ENCODE measurements around the gene TAF6L. TPM values are rescaled to one million over a fixed set of nuclear protein-coding genes. Genes with fewer than 3 reads are reported as not detected.
A peak's percentile ranks its signal among the peaks of the same experiment; 100 is the strongest.
"Not testable (repeated sequence)": the region's sequence is repeated elsewhere in the genome, so short reads cannot be mapped to it uniquely, and the experiment has no call there.

Gene TAF6L
- total RNA-seq, 1 experiment from 2014 or later, result 15.0 TPM

DNA sequence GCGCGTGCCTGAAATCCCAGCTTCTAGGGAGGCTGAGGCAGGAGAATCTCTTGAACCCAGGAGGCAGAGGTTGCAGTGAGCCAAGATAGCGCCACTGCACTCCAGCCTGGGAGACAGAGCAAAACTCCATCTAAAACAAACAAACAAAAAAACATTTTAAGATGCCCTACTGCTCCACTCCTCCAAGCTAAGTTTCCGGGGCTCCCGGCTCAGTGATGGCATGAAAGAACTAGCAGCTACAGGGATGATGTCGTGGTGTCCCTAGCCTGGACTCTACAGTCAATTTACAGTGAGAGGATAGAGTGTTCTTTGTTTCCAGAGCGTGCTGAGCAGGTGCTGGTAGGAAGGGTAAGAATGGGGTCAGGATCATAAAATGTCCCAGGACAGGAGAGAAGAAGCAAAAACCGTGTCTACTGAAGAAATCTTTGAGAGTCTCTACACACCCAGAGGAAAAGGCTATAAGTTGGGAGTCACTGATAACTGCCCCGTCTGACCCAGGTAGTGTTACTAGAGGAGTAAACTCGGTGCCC, 16.0 kb upstream of the TAF6L start:
- no peak for DNase-seq (ENCODE audit: low spot score)

DNA sequence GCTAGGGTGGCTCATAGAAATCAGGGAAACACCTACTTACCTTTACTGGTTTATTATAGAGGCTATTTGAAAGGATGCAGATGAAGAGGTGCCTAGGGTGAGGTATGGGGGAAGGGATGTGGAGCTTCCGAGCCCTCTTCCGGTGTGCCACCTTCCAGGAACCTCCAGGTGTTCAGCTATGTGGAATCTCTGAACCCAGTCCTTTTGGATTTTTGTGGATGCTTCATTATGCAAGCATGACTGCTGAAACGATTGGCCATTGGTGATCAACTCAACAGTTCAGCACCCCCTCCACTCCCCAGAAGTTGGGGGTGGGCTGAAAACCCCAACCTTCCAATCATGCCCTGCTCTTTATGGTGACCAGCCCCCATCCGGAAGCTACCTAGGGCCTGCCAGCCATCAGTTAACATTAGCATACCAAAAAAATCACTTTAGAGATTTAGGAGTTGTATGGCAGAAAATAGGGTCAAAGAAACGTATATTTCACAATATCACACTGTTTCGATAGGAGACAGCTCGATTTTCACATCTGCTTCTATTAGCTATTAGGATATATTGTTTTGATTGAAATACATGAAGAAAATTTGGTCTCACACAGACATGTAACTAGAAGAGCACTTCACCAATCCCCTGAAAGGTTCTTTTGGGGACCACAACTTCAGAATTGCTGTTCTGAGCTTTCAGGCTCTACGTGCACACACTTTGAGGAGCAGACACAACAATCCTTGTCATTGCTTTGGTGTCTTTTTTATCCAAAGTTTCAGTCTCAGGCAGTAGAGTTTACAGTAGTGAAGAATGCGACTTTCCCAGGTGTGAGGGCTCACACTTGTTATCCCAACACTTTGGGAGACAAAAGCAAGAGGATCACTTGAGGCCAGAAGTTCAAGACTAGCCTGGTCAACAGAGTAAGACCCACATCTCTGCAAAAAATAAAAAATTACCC, 13.1 kb upstream of the TAF6L start:
- DNase-seq (ENCODE audit: low spot score), result no peak

- DNase-seq (ENCODE audit: low spot score), result not testable (repeated sequence)
Observed at GRCh38 chr11:62760867-62761227, 10.3 kb upstream of the TAF6L start.

- no peak for DNase-seq (ENCODE audit: low spot score)
Observed at GRCh38 chr11:62770778-62771143, 435 bp upstream of the TAF6L start.

- DNase-seq (ENCODE audit: low spot score), result no peak
Observed at GRCh38 chr11:62774407-62774806, 3.2 kb downstream of the TAF6L start.

DNA sequence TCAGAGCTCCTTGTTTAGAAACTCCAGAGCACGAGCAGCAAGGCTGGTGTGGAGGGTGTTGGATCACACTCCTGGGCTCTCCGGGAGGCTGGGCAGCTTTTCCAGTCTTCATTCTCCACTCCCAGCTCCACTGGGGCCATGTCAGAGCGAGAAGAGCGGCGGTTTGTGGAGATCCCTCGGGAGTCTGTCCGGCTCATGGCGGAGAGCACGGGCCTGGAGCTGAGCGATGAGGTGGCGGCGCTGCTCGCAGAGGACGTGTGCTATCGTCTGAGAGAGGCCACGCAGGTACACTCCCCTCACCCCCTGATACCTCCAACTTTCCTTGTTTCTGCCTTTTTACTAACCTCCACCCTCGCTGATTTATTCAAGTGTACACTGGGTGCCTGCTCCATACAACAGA, 4.5 kb downstream of the TAF6L start:
- DNase-seq (ENCODE audit: low spot score), result no peak

GRCh38 chr11:62777389-62777788, 6.2 kb downstream of the TAF6L start:
- no peak for DNase-seq (ENCODE audit: low spot score)

DNA sequence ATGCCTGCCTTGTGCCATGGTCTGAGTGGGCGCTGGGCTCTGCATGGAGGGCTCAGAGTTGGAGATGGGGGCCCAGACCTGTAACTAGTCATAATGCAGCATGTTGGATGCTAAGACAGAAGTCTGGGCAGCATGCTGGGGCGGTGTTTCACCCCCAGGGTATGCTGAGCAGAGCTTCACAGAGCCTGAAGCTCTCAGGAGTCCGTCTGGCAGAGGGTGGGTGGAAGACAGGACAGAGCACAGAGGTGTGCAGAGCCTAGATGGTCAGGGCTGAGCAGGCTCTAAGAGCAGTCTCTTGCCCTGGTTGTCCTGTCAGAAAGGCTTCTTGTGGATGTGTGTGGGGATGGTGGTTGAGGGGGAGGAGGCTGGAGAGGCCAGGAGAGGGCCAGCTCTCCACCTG, 7.2 kb downstream of the TAF6L start:
- DNase-seq (ENCODE audit: low spot score), result no peak

- no peak for DNase-seq (ENCODE audit: low spot score)
Observed at GRCh38 chr11:62782753-62783152, 11.6 kb downstream of the TAF6L start.

DNA sequence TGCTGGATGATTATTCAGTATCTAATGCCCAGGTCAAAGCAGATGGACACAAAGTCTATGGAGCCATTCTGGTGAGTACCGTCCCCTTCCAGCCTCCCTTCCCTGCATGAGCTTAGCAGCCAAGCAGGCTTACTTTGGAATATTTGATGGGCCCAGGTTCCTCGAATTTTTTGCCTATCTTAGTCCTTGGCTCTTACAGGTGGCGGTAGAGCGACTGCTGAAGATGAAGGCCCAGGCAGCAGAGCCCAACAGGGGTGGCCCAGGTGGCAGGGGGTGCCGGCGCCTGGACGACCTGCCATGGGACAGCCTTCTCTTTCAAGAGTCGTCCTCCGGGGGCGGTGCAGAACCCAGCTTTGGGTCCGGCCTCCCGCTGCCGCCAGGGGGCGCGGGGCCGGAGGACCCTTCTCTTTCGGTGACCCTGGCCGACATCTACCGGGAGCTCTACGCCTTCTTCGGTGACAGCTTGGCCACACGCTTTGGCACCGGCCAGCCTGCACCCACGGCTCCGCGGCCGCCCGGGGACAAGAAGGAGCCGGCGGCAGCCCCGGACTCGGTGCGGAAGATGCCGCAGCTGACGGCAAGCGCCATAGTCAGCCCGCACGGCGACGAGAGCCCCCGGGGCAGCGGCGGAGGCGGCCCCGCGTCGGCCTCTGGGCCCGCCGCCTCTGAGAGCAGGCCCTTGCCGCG, 15.3 kb downstream of the TAF6L start:
- DNase-seq (ENCODE audit: low spot score), result peak; percentile 71

- DNase-seq (ENCODE audit: low spot score), result peak; percentile 97
Observed at GRCh38 chr11:62787005-62787759, 16.0 kb downstream of the TAF6L start, which contains the start of gene TMEM179B. Gene TMEM179B (plus strand): TSS chr11:62787402. CDS start chr11:62787432, 30 bp downstream.

DNA sequence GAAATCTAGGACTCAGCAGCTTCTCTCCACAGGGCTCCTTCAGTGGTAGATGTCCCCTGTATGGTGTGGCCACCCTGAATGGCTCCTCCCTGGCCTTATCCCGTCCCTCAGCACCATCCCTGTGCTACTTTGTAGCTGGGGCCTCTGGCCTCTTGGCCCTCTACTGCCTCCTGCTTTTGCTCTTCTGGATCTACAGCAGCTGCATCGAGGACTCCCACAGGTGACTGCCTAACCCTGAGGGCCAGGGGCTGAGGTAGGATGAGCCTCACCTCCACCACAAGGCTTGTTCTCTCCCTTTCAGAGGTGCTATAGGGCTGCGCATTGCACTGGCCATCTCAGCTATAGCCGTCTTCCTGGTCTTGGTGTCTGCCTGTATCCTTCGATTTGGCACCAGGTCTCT, 17.8 kb downstream of the TAF6L start:
- no peak for DNase-seq (ENCODE audit: low spot score)

DNA sequence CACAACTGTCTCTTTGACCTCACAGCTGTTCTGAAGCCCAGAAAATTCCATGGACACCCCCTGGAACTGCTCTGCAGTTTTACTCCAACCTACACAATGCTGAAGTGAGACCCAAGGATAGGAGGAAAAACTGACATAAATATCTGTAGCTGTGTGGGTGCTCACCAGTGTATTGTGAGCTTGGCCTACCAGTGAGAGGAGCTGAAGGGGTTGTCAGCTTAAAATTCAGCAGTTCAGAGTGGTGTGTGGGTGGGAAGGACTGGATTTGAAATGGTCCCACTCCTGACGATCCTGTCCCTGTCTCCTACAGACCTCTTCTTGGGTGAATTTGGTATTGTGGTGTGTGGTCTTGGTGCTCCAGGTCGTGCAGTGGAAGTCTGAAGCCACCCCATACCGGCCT, 18.4 kb downstream of the TAF6L start:
- no peak for DNase-seq (ENCODE audit: low spot score)

DNA sequence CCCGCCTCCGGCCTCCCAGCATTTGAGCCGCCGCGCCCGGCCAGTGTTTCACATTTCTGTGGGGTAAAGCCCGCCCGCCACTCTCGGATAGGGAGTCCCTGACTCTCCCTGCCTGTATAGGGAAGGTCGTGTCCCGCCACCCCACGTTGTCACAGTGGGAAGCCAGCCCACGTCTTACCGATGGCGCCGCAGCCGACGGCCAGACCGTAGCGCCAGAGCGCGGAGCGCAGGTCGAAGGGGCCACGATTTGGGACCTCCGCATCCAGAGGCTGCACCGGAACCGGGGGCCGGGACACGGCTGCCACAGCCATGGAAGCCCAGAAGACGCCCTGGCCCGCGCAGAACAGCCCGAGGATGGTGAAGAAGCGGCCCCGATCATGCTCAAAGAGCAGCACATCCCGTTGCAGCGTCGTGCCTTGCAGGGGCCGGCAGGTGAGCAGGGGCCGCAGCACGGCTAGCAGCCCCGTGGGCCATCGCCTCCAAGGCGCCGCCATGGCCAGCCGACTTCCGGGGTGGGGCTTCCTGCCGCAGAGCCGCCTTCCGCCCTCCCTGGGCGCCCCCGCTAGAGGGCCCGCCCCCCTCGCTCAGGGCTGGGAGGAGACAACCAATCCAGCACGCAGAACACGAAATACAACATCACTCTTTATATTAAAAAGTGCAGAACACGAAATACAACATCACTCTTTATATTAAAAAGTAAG, 20.5 kb downstream of the TAF6L start, which contains the start of gene TMEM223:
TMEM223 (minus strand) TSS at position 506 of the 701 bp plus-strand sequence; CDS start at position 494, 12 bp downstream.
- peak; percentile 72 for DNase-seq (ENCODE audit: low spot score)

GRCh38 chr11:62792202-62792575, 21.0 kb downstream of the TAF6L start:
- no peak for DNase-seq (ENCODE audit: low spot score)

DNA sequence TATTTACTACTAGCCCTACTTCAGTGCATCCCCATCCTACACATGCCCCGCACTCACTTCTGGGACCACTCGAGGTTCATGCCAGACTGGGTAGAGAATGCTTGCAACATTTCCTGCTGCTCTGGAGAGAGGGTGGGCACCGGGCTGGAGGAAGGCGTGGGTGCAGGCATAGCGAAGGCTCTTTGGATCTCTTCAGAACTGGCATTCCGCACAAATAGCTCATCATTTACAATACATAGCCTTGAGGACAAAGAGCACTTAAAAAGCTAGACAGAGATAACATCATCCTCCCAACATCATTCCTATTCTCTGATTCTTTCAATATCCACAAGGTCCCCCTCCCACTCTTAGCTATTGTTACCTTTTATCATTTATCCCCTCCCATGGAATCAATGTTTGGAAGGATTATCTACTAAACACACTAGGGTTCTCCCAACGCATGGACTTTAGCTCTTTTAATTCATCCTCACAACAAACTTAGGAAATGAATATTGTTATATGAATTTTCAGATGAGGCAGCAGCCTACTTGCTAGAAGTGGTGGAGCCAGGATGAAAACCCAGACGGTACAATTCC, 23.1 kb downstream of the TAF6L start:
- DNase-seq (ENCODE audit: low spot score), result no peak

- no peak for DNase-seq (ENCODE audit: low spot score)
Observed at GRCh38 chr11:62796281-62796680, 25.1 kb downstream of the TAF6L start.

GRCh38 chr11:62799486-62799885, 28.3 kb downstream of the TAF6L start:
- DNase-seq (ENCODE audit: low spot score), result no peak

DNA sequence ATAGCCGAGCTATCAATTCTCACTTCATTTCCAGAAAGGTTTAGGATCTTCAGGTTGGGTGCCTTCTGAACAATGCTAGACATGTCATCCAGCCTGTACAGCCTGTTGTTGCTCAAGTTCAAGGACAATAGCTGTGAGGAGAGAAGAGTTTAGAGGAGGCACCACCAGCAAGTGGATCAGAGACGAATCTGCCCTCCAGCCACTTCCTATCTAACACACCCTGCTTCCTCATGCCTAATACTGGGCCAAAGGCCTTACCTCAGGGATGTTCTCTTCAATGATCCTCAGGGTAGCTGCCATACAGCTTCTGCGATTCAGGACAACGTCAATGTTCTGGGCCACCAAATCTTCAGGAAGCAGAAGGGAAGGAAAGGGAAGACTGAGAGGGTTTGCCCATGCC, 29.9 kb downstream of the TAF6L start:
- DNase-seq (ENCODE audit: low spot score), result no peak

- no peak for DNase-seq (ENCODE audit: low spot score)
Observed at GRCh38 chr11:62804310-62805075, 33.3 kb downstream of the TAF6L start.

All from H4 (cell line).